ENCODE data around the gene CHCHD10.

GRCh38 chr22:23812378-23812777 lies 44.6 kb upstream of the CHCHD10 start:
- no peak for TF ChIP-seq CTCF (IDR thresholded peaks at IDR 0.05)
- no peak for TF ChIP-seq EP300 (IDR thresholded peaks at IDR 0.05)
- TF ChIP-seq POLR2AphosphoS5 (IDR thresholded peaks at IDR 0.05), result no peak
- no peak for TF ChIP-seq POLR2A (IDR thresholded peaks at IDR 0.05)

All from upper lobe of left lung (tissue), 4 donors.